Kidney capillary endothelial cell (primary cell): ENCODE results near the gene OSBPL2.

ENCODE experiments used
- DNase-seq: peaks from one replicate; pipeline ENCODE4 v3.0.0-alpha.2; 2018; ENCODE audit warnings: low spot score

Gene OSBPL2

DNA sequence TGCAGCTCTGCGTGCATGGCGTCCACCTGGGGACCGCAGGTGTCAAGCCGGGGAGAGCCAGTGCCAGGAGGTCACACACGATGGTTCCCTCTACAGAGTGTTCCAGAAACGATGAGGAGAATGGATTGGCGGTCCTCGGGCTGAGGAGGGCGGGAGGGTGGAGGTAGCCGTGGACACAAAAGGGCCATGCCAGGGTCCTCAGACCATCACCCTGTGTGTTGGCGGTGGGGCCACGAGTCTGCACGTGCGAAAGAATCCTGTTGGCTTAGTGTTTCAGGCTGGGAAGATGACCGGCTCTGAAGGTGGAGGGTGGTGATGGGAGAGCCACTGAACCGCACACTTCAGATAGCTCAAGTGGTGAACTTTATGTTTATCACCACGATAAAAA lies 31.9 kb upstream of the OSBPL2 start:
- DNase-seq: no peak

DNA sequence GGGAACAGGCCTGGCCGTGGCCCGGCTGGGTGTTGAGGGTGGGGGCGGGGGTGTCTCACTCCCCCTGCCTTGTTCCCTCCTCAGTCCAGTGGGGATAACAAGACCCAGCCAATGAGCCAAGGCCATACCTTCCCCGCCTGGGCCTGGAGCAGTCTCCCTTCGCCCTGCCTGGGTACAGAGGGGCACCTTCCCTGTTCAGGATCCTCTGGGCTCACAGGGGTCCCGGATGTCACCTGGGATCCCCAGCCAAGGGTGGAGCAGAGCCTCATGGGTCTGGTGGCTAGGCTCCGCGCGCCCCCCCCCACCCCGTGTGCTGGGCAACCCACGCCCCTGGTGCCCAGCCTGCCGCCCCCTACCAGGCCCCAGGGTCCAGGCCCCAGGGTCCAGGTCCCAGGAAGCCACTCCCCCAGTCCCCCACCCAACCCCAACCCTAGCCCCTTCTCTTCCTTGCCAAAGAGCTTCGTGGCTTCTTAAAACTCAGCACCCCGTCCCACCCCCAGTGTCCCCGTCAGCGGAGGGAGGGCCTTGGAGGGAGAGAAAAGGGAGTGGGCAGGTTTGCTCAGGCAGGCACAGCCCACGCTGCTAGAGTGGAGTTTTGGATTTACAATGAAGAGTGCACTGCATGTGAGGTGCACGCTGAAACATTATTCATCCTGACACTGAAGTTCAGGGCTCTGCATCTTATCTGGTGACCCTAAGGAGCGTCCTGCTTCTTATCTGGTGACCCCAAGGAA lies 30.1 kb upstream of the OSBPL2 start:
- no peak for DNase-seq

DNA sequence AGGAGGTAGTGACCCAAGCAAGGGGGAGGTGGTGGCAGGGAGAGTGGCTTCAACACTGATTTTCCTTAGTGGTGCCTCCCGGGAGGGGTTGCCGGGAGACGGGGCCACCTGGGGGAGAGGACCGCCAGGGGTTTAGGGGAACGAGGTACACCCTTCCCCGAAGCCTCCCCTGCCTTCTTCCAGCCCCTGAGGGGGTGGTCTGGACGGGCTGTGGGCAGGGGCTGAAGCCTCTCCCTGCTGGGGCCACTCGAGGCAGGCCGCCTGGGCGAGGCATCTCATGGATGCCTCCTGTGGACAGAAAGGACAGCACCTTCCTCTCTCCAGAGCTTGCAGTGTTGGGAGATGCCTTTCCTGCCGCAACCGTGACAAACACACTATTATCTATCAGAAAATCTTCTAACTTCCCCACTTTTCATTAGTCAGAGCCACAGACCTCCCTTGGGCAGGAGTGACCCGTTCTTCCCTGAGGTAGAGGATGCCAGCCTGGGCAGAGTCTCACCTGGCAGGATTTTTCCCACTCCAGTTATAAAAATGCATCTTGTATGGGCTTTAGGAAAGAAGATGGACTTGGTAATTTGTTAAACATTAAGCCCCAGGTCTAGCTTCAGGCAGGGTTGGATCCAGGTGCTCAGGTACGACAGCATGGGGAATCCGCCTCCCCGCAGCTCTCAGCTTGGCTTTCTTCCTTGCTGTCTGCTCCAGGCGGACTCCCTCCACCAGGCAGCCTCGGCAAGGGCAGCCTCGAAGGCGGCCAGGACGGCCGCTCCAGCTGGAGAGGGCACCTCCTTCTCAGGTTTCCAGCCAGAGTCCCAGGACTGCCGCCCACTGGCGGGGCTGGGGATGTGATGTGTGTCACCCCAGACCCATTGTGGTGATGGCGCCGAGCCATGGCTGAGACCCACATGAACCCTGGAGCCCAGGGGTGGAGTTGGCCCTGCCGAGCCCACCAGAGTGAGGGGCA lies 29.2 kb upstream of the OSBPL2 start:
- no peak for DNase-seq

DNA sequence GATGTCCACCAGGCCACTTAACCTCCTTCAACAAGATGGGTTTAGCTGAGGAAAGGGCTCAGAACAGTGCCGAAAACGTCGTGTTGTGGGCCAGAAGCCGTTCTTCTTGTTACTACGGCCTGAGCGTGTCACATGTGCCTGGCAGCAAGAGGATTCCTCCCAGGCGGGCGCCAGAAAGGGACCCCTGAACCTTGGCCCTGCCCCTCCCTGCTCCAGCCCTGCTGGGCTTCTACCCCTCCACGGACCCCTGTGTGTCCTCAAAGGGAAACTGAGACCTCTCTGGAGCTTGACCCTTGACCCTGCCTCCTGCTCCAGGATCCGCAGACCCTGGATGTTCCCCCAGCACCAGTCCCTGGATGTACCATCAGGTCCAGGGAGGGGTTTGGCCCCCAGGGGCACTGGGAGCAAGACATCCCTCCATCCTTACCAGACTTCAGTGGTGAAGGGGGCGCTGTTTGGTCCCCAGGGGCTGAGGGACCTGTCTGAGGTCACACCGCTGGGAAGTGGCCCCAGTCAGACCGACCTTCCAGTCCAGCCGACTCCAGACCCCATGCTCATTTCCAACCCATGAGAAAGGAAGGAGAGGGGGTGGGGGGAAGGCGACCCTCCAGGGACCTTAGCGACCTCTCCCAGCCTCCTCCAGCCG lies 28.3 kb upstream of the OSBPL2 start:
- DNase-seq: no peak

DNA sequence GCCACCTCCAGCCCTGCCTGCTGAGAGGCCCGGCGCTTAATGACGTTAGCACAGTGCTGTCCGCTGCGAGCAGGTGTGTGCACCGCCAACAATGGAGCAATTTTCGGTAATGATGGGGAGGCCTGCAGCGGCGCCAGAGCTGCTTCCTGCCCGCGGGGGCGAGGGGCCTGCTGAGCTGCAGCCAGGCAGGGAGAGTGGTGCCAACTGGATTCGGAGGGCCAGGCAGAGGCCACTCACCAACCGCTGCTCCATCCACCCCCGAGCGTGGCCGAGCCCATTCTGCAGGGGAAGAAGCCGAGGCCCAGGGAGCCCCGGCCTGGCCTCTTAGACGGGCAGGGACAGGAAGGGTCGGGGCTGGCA lies 27.8 kb upstream of the OSBPL2 start:
- DNase-seq: no peak

DNA sequence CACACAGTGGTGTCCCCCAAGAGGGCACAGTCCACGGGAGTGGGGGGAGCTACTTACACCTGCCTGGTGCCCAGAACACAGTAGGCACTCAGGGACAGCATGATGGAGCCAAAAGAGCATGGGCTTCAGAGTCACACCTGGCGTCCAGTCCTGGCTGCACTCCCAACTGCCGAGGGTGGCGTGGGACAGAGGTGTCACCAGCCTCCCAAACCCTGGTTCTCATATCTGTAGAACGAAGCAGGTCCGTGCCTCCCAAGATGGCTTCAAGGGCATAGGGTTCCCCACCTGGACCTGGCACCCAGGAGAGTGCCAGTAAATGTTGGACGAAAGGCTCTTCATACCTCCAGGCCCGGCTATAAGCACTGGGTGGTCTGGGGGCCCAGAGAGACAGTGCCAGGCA lies 27.1 kb upstream of the OSBPL2 start:
- DNase-seq: no peak

DNA sequence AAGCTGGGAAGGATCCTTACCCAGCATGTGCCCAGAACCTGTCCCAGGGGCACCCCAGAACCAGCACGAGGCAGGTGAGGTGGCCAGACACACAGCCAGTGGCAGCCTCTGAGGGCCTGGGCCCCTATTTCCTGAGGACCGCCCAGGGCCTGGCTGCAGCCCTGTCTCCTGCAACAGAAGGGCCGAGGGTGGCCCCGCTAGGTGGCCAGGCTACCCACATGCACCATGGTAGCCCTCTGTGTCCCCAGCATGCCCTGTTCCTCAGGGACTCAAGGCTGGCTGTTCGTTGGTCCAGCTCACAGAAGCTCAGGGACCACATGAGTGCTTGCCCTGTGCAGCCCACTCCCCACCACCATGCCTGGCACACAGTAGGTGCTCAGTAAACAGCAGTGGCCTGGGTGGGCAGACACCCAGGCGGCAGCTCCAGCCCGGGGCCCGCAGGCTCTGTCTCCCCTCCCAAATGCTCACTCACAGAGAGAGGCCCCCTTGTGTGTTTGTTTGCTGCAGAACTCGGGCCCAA lies 26.5 kb upstream of the OSBPL2 start:
- DNase-seq: no peak

DNA sequence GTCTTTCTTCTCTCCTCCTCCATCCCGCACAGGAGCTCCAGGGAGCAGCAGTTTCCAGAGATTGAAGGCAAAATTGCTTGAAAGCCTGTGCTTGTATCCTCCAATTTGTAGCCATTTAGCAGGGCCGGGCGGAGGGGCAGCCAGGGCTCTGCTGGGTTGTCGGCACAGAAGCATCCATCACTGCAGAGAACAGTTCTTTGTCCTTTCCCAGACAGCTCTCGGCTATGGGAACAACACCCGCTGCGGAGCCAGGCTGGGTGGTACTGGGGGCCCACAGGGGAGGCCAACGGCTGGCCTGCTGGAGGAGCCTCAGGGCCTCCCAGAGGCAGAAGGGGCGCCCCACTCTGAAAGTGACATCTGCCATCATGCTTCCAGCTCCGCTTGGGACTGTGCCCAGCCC lies 26.0 kb upstream of the OSBPL2 start:
- DNase-seq: no peak

DNA sequence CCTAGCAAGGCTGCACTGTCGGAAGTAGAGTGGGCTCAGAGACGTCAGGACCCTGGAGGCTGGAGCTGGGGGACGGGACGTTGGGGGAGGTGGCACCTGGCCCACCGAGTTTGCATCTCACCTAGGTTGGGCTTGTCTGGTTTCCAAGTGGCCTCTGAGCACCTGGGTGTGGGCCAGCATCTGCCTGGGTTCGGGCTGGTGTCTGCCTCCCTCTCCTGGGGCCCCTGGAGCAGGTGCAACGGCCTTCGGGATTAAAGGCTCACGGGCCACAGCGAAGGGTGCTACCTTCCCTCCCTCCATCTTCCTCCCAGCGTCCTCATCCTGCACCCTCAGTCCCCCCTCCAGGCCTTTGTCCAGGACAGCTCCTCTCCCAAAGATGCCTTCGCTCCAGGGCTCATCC lies 24.3 kb upstream of the OSBPL2 start:
- DNase-seq: no peak

DNA sequence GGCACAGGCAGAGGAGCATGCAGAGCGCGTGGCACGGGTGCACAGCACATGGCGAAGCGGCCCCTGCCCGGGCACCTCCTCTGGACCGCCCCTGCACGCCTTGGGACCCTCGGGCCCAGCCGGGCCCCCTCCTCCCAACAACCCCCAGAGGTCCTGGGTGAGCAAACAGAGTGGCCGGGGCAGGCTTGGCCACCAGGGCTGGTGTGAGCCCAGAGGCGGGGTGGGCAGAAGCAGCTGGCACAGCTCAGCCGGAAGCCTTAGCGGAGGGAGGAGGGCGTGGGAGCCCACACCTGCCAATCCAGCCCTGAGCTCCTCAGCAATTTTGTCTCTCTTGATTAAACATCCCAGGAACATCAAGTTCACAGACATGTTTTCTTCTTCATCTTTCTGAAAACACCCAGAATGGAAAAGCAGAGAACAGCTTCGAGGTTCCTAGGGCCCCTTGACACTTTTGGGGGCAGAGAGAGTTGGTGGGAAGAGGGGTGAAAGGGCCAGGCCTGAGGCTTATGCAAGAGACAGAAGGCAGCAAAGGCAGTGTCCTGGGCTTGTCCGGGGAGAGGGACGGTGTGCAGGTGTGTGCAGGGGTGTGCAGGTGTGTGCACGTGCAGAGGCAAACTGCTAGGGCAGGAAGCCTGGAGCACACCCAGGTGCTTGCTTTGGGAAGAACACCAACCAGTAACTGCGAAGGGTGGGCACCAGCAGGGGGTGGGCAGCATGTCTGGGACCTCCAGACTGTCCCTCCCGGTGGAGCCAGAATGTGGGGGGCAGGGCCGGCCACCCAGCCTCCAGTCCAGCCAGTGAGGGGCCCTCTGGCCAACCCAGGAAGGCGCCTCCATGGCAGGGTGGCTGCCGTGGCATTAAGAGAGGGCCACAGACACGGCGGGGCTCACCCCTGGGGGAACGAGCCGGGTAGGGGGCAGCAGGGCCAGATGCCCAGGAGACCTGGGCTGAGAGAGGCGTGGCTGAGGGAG lies 23.0 kb upstream of the OSBPL2 start:
- DNase-seq: no peak

DNA sequence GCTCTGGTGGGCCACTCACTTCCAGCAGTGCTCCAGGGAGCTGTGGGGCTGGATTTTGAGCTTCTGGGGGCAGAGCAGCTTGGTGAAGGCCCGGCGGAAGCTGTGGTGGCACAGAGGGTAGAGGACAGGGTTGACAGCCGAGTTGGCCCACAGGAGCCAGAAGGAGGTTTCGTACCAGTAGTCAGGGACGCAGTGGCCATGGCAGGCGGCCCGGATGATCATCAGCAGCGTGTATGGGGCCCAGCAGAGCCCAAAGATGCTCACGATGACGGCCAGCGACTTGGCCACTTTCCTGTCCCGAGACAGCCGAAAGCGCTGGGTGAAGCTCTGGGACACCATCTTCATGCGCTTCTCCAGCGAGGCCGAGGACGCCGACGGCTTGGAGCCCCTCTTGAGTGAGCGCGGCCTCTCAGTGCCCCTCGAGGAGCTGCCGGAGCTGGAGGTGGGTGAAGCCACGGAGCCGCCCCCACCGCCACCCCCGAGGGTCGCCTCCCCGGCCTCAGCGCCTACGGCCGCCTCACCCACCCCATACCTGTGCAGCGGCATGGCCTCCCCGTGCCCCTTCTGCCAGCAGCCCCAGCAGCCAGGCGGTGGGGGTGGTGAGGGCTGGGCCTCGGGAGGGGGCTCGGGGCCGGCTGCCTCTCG lies 22.2 kb upstream of the OSBPL2 start:
- no peak for DNase-seq

DNA sequence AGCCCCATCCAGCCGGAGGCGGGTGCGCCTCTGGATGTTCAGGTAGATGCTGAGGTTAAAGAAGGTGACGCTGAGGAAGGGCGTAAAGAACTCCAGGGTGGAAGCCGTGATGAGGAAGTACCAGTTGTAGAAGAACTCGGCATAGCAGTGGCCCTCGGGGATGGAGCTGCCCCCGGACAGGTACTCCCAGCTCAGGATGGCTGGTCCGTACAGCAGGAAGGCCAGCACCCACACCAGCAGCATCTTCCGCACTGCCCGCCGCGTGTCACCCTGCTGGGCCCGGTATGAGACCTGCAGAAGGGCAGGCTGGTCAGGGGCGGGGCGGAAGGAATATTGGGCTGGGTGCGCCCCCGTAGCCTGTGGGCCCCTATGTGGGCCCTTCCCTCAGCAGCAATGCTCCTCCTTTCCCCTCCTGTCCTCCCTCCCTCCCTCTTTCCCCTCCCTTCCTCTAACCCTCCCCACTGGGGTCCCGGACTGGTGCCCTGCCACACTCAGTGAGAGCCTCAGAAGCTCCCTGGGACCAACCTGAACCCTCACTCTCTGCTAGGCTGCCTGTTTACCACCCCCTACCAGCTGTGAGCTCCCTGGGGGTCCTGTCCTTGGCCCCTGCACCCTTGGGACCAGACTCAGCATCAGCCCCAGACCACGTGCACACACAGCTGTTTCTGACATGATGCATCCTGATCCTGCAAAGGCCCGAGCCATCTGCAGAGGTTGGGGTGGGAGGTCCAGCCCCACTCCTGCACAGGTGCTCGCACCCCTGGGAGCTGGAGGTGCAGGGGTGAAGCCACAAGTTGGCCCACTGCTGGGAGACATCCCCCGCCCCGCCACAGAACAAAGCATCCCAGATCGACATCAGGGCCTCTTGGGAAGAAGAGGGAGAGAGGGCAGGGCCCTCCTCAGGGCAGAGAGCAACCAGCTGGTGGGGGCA lies 21.4 kb upstream of the OSBPL2 start:
- no peak for DNase-seq

DNA sequence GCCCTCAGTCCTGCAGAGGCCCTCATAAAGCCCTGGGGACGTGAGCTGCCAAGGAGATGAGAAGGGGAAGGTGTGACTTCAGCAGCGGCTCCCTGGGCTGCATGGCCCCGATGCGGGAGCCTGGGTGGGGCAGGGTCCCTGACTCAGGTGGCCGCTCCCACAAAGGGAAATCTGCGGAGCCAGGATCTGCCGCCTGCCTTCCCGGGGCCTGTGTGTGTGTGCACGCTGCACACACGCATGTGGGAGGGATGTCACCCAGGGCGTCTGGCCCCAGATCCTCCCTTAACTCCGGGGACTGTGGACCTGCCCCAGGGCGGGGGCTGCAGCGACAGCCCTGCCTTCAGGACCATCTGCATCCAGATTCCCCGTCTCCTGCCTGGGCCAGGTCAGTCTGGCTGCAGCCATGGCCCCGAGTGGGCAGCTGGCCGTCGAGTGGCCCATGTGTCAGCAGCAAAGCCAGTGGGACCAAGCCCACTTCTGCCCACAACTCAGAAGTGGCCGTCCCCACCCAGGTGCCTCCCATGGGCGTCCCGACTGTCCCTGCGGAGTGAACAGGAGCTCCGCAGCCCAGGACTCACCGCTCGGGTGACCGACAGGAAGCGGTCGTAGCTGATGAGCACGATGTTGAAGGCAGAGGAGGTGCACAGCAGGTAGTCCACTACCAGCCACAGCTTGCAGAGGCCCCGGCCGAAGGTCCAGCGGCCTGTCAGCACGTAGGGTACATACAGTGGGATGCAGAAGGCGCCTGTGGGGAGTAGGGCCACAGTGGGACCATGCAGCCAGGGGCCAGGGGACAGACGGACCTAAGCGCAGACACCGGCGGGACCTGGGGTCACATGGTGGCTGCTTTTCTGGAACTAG lies 20.2 kb upstream of the OSBPL2 start:
- no peak for DNase-seq

DNA sequence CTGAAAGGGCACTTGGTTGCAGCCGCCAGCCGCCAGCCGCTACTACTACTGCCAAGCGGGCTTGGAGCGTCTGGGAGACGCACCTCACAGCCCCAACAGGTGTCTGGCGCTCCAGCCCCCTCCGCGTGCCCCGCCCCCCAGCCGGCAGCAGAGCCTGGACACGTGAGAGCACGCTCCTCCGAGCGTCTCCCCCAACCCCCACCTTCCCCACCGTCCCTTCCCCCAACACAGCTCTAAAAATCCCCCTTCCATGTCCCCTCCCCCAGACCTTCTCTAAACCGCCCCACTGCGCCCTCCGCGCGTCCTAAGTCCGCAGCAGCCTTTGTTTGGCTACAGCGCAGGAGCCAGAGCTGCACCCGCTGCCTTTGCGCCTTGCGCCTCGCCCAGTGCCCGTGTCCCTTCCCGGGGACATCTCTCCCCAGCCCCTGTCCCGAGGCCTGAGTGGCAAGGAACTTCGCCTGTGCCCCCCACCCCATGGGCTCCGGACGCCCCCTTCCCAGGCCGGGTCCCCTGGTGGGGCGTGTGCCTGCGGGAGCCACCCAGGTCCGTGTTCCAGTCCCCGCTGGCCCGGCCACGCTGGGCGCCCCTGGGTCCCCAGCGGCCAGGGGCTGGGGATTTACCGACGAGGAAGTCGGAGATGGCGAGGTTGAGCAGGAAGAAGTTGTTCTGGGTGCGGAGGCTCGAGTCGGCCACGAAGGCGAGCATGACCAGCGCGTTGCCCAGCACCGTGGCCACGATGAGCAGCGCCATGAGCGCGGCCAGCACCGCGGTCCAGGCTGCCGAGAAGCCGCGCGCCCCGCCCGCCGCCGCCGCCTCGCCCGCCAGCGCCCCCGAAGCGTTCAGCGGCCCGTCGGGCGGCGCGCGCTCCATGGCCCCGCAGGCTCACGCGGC lies 19.0 kb upstream of the OSBPL2 start:
- no peak for DNase-seq

DNA sequence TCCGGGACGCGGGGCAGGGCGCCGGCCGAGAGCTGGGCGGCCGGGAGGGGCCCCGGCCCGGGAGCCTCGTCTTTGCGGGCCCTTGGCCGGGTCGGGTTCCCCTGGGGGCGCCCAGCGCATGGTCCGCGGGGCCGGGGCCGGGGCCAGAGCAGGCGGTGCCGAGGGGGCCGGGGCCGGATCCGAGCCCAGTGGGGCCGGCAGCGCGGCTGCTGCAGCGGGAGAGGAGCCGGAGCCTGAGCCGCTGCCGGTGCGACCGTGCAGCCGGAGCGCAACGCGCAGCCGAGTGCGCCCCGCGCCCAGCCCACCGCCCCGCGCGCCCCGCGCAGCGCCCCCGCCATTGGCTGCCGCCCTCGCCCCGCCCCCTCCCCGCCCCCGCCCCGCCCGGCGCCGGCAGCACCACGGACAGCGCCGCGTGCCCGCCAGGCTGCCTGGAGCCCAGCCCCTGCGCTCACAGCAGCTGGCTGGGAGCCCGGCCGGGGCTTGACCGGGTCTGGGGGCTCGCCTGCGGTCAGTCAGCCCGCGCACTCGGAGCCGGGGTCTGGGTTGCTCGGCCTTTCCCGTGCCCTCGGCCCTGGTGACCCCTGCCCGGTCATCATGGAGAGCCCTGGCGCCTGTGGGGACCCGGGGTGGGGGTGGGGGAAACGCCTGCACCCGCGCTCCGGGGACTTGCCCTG lies 18.2 kb upstream of the OSBPL2 start, which contains the start of gene HRH3:
TSS of gene HRH3 (minus strand) at position 287 of the 674 bp plus-strand sequence. CDS start 308 bp downstream, outside the sequence.
- DNase-seq: no peak

DNA sequence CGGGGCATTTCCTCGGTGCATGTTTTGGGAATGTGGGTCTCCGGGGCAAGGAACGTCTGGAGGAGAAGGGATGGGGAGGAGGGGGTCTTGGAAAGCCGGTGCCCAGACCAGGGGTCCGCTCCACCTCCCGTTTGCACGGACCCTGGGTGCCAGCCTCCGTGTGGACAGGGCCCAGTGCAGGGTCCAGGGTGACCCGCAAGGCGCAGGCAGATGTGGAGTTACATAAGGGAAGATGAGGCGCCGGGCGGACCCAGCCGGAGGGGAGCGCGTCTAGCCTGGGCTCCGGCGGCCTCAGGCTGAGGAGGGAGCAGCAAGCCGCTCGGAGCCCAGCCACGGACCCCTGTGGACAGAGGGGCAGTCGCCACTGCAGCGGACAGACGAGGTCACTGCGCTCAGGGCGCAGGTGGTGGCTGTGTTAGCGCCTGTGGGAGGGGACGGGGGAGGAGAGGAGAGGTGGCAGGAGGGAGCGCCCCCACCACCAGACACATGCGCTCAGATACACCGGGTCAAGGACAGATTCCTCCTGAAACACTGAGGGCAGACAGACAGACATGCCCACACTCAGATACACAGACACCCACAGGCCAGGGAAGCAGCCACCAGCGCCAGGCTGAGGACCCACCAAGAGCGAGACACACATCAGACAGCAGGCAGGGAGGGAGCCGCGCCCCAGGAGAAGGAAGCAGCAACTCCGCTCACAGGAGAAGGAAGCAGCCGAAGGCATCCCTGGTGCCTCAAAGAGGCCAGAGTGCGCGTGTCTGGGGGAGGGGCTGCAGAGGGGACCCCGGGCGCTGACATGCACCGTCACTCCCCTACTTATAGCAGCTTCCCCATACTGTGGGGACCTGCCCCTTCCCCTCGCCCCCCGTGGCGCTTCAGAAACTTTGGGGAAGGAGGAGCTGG lies 17.4 kb upstream of the OSBPL2 start:
- no peak for DNase-seq
